ENCODE data around the gene TNIP2.
A peak's percentile ranks its signal among the peaks of the same experiment; 100 is the strongest.

TNIP2 gene, protein sequence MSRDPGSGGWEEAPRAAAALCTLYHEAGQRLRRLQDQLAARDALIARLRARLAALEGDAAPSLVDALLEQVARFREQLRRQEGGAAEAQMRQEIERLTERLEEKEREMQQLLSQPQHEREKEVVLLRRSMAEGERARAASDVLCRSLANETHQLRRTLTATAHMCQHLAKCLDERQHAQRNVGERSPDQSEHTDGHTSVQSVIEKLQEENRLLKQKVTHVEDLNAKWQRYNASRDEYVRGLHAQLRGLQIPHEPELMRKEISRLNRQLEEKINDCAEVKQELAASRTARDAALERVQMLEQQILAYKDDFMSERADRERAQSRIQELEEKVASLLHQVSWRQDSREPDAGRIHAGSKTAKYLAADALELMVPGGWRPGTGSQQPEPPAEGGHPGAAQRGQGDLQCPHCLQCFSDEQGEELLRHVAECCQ

DNA sequence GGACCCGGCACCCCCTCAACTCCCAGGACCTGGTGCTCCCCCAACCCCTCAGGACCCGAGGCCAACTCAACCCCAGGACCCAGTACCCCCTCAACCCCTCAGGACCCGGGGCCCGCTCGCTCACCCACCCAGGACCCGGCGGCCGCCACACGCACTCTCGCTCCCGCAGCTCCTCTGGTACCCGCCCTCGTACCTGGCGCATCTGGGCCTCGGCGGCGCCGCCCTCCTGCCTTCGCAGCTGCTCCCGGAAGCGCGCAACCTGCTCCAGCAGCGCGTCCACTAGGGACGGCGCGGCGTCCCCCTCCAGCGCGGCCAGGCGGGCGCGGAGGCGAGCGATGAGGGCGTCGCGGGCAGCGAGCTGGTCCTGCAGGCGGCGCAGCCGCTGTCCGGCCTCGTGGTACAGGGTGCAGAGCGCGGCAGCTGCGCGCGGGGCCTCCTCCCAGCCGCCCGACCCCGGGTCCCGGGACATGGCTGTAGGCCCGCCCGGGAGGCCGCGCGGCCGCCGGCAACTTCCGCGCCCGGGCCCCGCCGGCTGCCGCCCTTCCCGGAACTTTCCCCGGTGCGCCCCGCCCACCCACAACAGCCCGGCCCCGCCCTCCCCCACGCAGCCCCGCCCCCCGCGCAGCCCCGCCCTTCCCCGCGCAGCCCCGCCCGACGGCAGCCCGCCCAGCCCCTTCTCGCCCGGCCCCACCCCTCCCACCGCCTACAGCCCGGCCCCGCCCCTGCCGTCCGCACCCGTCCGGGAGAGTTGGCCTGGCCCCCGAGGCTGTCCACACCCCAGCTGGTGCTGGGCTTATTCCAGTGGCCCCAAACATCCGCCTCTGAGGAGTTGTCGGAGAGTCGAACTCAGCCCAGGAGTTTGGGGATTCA, at the start of gene TNIP2:
TSS of gene TNIP2 (minus strand) at position 516 of the 870 bp plus-strand sequence. CDS start at position 469, 47 bp downstream.
- TF ChIP-seq GATA1 (IDR thresholded peaks at IDR 0.05; ENCODE audit: low read depth, low read length) (no peak), POLR2A (IDR thresholded peaks at IDR 0.05; ENCODE audit: low read length) (peak; percentile 75)
- peak; percentile 89 to 94 for DNase-seq

DNA sequence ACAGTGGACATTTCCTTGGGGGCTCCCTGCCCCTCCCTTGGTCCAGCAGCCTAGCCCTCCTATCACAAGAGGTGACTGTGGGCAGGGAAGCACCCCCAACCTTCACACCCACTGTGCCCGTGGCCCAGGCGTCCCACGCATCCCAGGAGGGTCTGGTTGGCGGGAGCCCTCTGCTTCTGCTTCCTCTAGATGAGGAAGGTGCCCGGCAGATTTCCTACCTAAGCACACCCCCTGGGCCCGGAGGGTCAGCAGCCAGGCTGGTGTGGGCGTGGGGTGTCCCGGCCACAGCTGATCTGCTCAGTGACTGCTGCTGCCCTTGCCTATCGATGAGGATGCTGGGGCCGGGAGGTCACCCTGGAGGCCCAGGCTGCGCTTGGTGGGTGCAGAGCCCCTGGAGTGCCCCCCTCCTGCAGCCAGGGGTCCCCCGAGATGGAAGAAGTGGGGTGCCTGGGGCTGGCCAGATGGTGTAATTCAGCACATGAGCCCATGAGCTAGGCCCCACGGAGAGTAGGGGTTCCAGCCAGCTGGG, 48.9 kb upstream of the TNIP2 start:
- no peak for DNase-seq
- TF ChIP-seq GATA1 (IDR thresholded peaks at IDR 0.05; ENCODE audit: low read depth, low read length) (no peak), POLR2A (IDR thresholded peaks at IDR 0.05; ENCODE audit: low read length) (no peak)

DNA sequence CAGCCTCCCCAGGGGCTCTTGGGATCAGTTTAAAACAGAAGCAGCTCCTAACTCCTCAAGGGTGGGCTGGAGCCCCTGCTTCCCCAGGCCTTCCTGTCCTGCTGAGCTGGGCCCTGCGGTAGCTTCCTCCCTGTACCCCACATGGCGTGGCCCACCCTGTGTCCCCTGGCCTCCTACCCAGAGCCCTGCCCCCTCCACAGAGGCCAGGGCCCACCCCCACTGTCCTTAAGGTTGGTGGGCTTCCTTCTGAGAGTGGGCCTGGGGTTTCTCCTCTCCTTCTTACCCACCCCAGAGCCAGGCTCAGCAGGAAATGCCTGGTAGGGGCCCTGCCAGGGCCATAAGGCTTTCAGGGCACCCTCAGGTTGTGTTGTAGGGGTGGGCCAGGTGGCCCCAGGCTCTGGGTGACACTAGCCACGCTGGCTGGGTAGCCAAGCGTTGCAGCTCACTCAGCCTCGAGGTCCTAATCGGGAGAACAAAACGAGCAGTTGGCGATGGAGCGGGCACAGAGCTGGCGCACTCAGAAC, 48.4 kb upstream of the TNIP2 start:
- TF ChIP-seq GATA1 (IDR thresholded peaks at IDR 0.05; ENCODE audit: low read depth, low read length) (no peak), POLR2A (IDR thresholded peaks at IDR 0.05; ENCODE audit: low read length) (no peak)

DNA sequence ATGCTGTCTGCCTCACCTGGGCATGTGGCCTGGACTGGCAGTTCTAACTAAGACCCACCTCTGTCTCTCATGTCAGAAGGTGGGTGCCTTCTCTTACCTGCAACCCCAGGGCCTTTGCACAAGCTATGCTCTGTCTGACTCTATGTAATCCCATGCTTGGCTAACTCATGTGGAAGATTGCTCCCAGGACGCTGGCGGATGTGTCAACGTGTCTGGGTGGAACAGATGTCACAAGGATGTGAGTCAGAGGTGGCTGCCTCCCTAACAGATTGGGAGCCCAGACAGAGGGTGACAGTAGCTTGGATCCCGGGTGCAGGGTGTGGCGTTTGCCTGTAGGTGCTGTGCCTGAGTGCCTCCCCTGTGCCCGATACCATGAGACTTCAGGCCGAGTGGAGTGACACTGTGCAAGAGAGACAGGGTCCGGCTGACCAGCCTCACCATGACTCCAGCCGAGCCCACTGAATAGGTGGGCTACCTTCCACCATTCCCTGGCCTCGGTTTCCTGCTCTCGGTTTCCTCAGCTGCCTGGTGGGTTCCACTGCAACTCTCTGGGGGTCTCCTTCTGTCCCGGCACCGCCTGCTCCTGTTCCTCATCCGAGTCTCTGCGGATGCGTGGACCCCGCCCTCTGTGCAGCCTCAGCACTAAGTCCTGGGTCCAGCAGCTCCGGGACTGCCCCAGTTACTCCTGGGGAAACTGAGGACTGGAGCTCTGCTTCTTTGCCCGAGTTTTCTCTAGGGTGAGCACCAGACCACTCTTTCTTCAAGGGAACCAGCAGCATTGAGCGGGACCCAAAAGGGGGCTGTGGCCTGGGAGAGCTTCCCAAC, 47.7 kb upstream of the TNIP2 start:
- peak in 1 of 2 experiments; percentile 46 for DNase-seq
- TF ChIP-seq POLR2A (IDR thresholded peaks at IDR 0.05; ENCODE audit: low read length) = no peak
- TF ChIP-seq GATA1 (IDR thresholded peaks at IDR 0.05; ENCODE audit: low read depth, low read length) = no peak

More for the DNA sequence above, 48.4 kb upstream of the TNIP2 start:
- DNase-seq = no peak

DNA sequence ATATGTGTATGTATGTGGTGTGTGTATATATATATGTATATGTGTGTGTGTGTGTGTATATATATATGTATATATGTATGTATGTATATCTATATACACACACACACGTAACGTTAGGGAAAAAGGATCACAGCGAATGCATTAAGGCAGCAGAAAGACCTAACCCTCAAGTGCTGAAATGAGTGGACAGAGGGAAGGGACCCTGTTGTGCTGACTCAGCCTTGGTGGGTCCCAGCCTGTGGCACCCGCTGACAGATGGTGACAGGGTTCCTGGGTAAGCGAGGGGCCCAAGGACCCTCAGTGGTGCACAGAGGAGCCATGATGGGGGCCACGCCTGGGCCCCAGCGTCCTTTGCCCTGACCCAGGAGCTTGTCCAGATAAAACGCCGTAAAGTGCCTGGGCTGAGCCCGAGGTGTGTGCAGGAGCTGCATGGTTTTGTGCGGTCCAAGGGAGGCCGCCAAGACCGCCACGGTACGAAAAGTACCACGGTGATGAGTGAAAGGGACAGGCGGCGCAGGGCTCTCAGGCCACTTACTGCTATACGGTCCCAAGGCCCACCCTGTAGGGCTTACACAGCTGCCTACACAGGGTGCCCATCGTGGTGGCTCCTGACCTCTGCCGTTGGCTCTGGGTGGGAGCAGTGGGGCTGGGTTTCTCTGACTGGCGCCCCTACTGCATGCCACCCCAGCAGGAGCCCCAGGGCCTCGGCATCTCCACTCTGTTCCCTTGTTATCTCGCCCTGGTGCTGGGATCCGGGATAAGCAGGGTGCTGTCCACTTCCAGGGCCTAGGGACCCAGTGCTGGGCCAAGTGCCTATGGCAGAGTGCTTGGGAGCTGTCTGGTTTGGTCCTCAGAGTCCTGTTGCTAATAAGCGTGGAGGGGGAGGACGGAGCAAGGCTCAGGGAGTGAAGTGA, 46.7 kb upstream of the TNIP2 start:
- TF ChIP-seq GATA1 (IDR thresholded peaks at IDR 0.05; ENCODE audit: low read depth, low read length) = no peak
- TF ChIP-seq POLR2A (IDR thresholded peaks at IDR 0.05; ENCODE audit: low read length) = no peak
- DNase-seq = no peak

DNA sequence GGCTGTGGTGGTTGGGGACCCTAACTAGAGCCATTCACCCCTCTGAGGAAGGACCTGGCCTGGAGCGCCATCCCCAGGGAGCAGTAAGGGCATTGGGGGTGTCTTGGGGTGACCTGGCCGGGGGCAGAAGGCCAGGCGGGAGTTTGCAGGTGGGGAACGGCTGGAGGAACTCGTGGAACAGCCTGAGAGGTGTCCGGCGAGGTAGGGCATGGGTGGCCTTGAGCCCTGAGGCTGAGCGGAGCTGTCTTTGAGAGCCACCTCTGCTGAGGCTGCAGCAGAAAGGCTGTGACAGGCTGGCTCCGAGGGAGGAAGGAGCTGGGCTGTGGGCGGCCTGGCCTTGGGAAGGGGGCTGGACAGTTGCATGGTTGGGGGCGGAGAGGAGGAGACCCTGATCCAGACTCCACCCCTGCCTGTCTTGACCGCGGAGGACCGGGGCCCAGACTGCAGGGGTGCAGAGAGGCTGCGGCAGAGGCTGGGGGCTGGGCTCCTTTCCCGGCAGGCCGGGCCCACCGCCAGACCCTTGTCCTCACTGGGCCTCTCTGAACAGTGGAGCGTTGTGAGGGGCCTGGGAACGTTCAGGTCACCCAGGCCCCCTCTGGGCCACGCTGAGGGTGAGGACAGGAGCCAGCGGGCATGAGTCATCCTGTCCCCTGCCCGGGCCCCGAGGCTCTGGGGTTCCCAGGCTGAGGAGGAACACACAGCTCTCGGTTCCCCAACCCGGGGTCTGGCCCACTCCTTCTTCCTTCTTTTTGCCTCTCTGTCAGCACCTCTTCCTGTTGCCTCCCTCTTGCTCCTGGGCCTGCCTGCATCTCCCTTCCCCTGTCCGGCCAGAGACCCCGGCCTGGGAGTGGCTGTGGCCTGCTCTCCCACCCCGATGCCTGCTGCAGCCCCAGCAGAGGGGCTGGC, 44.8 kb upstream of the TNIP2 start:
- TF ChIP-seq POLR2A (IDR thresholded peaks at IDR 0.05; ENCODE audit: low read length) (no peak), GATA1 (IDR thresholded peaks at IDR 0.05; ENCODE audit: low read depth, low read length) (no peak)
- peak; percentile 25 to 51 for DNase-seq

DNA sequence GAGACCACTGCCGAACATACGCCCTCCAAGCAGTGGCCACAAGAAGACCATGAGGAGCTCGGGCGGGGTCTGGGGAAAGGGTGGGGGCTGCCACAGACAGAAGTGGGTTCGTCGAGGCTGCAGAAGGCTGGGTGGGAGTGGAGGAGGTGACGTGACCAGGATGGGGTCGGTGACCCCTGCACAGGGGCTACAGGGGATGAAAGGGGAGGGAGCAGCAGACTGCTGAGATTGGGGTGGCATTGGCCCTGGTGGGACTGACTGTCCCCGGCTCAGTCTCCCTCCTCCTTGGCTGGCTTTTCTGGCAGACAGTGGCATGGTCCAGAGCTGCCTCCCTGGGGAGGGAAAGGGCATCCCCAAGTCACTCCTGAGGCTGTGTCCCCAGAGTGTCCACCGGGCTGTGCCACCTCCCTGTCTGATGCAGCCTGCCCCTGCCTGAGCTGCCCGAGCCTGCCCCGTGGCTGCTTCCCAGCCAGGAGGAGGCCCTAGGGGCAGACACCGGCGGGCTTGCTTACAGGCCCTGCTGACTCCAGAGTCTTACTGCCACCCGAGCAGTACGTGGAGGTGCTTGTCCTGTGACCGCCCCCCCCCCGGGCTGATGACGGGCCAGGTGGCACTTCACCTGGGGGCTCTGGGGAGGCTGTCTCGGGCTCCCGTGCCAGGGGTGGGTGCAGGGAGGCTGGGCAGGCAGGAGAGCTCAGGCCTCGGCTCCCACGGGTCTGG, 44.0 kb upstream of the TNIP2 start:
- no peak for TF ChIP-seq POLR2A (IDR thresholded peaks at IDR 0.05; ENCODE audit: low read length)
- no peak for TF ChIP-seq GATA1 (IDR thresholded peaks at IDR 0.05; ENCODE audit: low read depth, low read length)

DNA sequence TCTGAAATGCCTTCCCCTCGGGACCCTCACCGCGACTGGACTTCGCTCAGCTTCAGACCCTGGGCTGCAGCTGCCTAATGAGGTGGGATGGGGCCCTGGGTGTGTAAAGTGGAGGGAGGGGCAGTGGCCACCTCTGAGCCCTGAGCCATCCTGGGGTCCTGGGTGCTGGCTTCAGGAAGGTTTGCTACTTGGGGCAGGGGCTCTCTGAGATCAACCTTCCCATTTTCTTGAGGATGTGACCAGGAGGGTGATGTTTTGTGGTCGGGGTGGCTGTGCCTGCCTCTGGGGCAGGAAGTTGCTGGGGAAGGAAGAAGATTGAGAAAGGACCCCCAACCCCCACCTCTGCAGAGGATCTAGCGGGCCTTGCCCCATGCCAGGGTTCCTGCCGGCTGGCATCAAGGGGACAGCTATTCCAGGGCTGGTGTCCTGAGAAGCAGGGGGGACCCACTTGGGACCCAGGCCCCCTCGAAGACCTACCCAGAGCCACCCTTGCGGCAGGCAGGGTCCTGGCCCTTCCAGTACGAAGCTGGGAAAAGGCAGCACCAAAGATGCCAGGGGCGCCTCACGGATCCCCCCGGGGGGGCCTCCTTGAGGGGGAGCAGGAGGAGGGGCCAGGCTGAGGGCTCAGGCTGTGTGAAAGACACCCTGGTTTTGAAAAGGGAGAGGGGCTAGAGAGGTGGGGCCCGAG, 43.2 kb upstream of the TNIP2 start:
- no peak for DNase-seq
- no peak for TF ChIP-seq GATA1 (IDR thresholded peaks at IDR 0.05; ENCODE audit: low read depth, low read length)
- no peak for TF ChIP-seq POLR2A (IDR thresholded peaks at IDR 0.05; ENCODE audit: low read length)

More for the DNA sequence above, 44.0 kb upstream of the TNIP2 start:
- DNase-seq = no peak

DNA sequence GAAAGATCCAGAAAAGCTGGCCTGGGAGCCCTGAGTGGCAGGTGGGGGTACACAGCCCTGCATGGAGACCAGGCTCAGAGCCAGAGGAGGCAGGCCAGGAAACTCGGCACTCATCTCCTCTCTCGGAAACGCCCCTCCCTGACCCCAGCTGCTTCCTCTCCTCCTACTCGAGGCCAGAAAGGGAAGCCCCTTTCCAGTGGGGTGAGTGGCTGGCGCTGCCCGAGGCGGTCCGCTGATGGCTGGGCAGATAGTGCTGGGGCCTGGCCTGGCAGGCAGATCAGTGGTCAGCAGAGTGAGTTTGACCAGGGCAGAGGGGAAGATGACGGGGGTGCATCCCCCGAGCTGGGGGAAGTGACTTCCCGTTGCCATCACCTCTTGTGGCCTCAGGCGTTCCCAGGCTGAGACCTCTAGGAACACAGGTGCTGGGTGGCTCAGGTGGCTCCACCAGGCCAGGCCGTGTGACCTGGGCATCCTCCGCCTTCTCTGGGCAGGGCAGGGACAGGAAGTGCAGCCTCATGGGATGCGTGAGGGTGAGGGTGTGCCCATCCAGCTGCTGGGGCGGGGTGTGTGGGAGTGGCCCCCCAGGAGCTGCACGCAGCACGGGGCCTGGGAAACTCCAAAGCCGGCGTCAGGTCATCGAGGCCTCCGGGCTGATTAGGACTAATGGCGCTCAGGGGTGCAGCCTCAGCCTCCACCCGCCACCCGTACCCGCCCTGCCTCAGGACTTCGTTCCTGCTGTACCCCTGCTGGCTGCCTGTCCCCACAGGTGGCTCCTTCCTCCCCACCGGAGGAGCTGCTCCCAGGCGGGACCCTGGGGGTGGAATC, 42.5 kb upstream of the TNIP2 start:
- DNase-seq = peak; percentile 42 to 53
- TF ChIP-seq GATA1 (IDR thresholded peaks at IDR 0.05; ENCODE audit: low read depth, low read length) = no peak
- TF ChIP-seq POLR2A (IDR thresholded peaks at IDR 0.05; ENCODE audit: low read length) = no peak
